ENCODE data around the gene HOXD3.

GRCh38 chr2:176118601-176119339 is 38.3 kb upstream of the HOXD3 start:
- peak; percentile 13 to 24 for TF ChIP-seq CTCF (conservative IDR thresholded peaks at IDR 0.05 in 1 of 2, IDR thresholded peaks at IDR 0.05 in 1 of 2; ENCODE audit: low read depth in 1 of 2, low read length in 2 of 2)
- no peak for TF ChIP-seq EZH2 (IDR thresholded peaks at IDR 0.05; ENCODE audit: low read length, missing control alignments)

All from fibroblast of lung (primary cell).